Fibroblast of the aortic adventitia (primary cell): Measurements from ENCODE around the gene ZBTB1. TPM values are rescaled to one million over a fixed set of nuclear protein-coding genes. Genes with fewer than 3 reads are reported as not detected.

Source experiments
- DNase-seq: peaks from one replicate; pipeline ENCODE4 v3.0.0-alpha.2; 2010; ENCODE audit warnings: low read depth
- H3K4me3 ChIP-seq: 2 replicates; pipeline ENCODE4 v1.5.1; 2011; ENCODE audit warnings: low read depth, mild to moderate bottlenecking, control low read depth, low read length, moderate library complexity
- CTCF ChIP-seq: IDR thresholded peaks from 2 replicates; pipeline ENCODE4 v1.5.1; 2011; ENCODE audit warnings: mild to moderate bottlenecking, low read length, control low read depth, inconsistent platforms; ENCODE audit not compliant: insufficient read depth
- total RNA-seq: library from RNA; depleted of rRNA; stranded (reverse); fragments of >200 nt; gene quantifications from 2 replicates; pipeline ENCODE4 v1.2.3, GENCODE V29; 2012; ENCODE audit warnings: low replicate concordance

Gene ZBTB1
- total RNA-seq, 1 donor = 56.5 TPM

DNA sequence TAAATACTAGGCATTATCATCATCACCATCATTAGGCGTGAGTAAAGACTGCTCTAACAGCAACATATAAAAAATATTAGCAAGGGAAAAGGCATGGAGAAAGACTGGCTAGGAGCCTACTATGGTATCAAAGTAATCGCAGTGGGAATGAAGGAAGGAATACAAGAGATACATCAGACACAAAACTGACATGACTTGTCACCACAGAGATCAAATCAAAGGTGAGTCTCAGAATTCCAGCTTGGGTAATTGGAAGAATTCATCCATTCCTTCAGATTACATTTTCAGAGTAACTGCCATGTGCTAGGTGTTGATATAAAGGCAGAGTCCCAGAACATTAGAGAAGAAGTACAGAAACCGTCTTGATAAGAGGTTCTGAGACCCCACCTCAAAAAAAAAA is 11.1 kb upstream of the ZBTB1 start:
- no peak for TF ChIP-seq CTCF
- no peak for DNase-seq
- H3K4me3 ChIP-seq = no peak overlapping the region

DNA sequence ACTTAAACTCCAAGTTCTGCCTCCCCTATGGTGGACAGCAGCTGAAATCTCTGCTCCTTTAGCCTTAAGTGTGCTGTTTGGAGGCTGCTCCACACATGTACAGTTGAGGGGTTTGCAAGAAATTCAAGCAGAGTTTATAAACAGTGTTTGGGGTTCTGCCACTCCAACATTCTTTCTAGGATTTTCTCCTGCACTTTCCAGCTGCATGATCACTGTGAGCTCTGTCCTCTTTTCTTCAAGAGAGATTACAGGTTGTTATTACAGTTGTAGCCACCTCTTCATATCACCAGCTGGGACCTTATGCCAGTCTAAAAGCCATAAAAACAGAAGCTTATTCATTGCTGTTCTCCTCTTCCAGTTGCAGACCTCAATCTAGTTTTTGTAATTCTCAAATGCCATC is 9.3 kb upstream of the ZBTB1 start:
- H3K4me3 ChIP-seq = no peak overlapping the region
- no peak for TF ChIP-seq CTCF
- DNase-seq = no peak

DNA sequence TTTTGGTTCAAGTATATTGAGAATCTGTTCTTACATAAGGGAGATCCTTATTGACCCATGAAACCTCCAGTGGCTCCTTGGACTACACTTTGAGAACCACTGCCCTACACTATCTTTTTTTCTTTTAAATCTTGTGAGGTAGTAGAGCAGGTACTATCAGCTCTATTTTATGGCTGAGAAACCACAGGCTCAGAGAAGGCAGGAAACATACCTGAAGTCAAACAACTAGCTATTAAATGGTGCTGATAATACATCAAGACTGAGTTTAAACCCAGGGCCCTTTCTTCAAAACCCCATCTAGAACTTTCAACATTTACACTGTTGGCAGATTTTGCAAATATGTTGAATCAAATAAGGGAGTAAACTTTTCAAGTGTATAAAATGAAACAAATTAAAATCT is 7.8 kb upstream of the ZBTB1 start:
- H3K4me3 ChIP-seq = no peak overlapping the region
- no peak for DNase-seq
- no peak for TF ChIP-seq CTCF

DNA sequence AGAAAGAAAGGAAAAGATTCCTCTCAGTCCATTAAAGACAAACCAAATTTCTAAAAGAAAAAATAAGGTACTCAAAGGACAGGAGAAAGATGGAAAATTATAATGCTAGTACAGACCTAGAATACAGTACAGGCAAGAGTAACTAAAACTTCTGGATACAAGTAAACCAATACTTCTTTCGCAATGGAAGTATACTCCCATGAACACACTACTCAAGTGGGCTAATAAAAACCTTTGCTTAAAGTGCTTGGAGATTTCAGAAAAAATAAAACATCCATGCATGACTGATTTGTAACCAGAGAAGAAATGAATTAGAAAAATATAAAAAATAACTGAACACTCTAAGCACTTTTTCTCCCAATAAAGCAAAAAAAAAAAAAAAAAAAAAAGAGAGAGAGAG is 4.5 kb upstream of the ZBTB1 start:
- DNase-seq = peak; percentile 29

GRCh38 chr14:64501411-64502171 is 3.0 kb upstream of the ZBTB1 start:
- H3K4me3 ChIP-seq = peak overlapping the region; percentile 89
- peak; percentile 88 for DNase-seq
- peak; percentile 32 for TF ChIP-seq CTCF

More for the DNA sequence above, 4.5 kb upstream of the ZBTB1 start:
- no peak for TF ChIP-seq CTCF
- no peak overlapping the region for H3K4me3 ChIP-seq

GRCh38 chr14:64502456-64502855 is 2.1 kb upstream of the ZBTB1 start:
- TF ChIP-seq CTCF = no peak
- DNase-seq = no peak
- peak overlapping the region; percentile 89 for H3K4me3 ChIP-seq
